Parathyroid adenoma (tissue), 2 donors: ENCODE results near the gene SS18L1.

Source experiments
- H2AFZ ChIP-seq: fragments of 300-600 bp; sonication (generic); one replicate; pipeline ENCODE4 v1.7.0; 2017; ENCODE audit warnings: antibody characterized with exemption, mild to moderate bottlenecking
- H3K27ac ChIP-seq: fragments of 300-600 bp; sonication (generic); one replicate; pipeline ENCODE4 v1.7.0; 2017
- H3K27me3 ChIP-seq: fragments of 300-600 bp; sonication (generic); one replicate; pipeline ENCODE4 v1.7.0; 2017; ENCODE audit warnings: low read length; ENCODE audit not compliant: control insufficient read depth, insufficient read depth
- H3K36me3 ChIP-seq: fragments of 300-600 bp; sonication (generic); one replicate; pipeline ENCODE4 v1.7.0; 2017; ENCODE audit warnings: low read length; ENCODE audit not compliant: control insufficient read depth, insufficient read depth
- H3K4me1 ChIP-seq: fragments of 300-600 bp; sonication (generic); one replicate; pipeline ENCODE4 v1.7.0; 2017; ENCODE audit warnings: control low read depth
- H3K4me2 ChIP-seq: fragments of 300-600 bp; sonication (generic); one replicate; pipeline ENCODE4 v1.7.0; 2017; ENCODE audit warnings: low read length
- H3K4me3 ChIP-seq: fragments of 300-600 bp; sonication (generic); one replicate; pipeline ENCODE4 v1.7.0; 2017; ENCODE audit warnings: low read depth, low read length
- H3K79me2 ChIP-seq: fragments of 300-600 bp; sonication (generic); one replicate; pipeline ENCODE4 v1.7.0; 2017; ENCODE audit warnings: control low read depth
- H3K9ac ChIP-seq: fragments of 300-600 bp; sonication (generic); one replicate; pipeline ENCODE4 v1.7.0; 2017; ENCODE audit warnings: mild to moderate bottlenecking
- H3K9me3 ChIP-seq: fragments of 300-600 bp; sonication (generic); one replicate; pipeline ENCODE4 v1.7.0; 2017; ENCODE audit warnings: low read length; ENCODE audit not compliant: control insufficient read depth
- TF ChIP-seq, protein P1 (sequence below): fragments of 300-600 bp; sonication (generic); IDR thresholded peaks from one replicate; pipeline ENCODE4 v1.7.0; 2017; ENCODE audit warnings: antibody characterized with exemption, mild to moderate bottlenecking
- donor health status: primary hyperparathyroidism.

The SS18L1 gene

DNA sequence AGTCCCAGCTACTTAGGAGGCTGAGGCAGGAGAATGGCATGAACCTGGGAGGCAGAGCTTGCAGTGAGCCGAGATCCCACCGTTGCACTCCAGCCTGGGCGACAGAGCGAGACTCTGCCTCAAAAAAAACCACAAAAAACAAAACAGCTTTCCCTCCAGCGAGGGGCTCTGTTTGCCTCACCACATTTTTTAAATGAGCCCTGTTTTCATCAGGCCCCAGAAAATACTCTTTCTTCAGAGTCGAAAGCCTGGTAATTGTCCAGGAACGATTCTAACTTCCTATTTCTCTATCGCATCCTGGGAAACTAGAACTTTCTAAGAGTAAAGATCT is 51.5 kb downstream of the SS18L1 start:
- Histone ChIP-seq H3K9ac (no peak overlapping the region), H3K4me1 (no peaks in the 10 kb centered on the region), H3K36me3 (no peaks in the 10 kb centered on the region), H2AFZ (no peak overlapping the region), H3K27me3 (no peaks in the 10 kb centered on the region), H3K27ac (no peak overlapping the region), H3K4me2 (no peak overlapping the region), H3K9me3 (no peaks in the 10 kb centered on the region), H3K79me2 (peaks cover 10% of the 10 kb centered on the region), H3K4me3 (no peak overlapping the region)
- TF ChIP-seq, protein P1, sequence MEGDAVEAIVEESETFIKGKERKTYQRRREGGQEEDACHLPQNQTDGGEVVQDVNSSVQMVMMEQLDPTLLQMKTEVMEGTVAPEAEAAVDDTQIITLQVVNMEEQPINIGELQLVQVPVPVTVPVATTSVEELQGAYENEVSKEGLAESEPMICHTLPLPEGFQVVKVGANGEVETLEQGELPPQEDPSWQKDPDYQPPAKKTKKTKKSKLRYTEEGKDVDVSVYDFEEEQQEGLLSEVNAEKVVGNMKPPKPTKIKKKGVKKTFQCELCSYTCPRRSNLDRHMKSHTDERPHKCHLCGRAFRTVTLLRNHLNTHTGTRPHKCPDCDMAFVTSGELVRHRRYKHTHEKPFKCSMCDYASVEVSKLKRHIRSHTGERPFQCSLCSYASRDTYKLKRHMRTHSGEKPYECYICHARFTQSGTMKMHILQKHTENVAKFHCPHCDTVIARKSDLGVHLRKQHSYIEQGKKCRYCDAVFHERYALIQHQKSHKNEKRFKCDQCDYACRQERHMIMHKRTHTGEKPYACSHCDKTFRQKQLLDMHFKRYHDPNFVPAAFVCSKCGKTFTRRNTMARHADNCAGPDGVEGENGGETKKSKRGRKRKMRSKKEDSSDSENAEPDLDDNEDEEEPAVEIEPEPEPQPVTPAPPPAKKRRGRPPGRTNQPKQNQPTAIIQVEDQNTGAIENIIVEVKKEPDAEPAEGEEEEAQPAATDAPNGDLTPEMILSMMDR, result no peak

DNA sequence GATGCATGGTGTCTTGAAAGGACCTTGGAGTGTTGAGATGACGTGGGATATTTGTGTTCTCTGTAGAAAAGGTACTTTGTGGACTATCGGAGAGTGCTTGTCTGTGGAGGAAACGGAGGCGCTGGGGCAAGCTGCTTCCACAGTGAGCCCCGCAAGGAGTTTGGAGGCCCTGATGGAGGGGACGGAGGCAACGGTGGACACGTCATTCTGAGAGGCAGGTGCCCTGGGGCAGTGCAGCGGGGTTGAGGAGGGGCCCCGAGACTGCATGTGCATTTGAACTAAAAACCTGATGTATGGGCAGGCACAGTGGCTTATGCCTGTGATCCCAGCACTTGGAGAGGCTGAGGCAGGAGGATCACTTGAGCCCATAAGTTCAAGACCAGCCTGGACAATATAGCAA is 52.2 kb downstream of the SS18L1 start:
- Histone ChIP-seq H2AFZ (no peak overlapping the region), H3K9me3 (no peaks in the 10 kb centered on the region), H3K4me1 (no peaks in the 10 kb centered on the region), H3K27me3 (no peaks in the 10 kb centered on the region), H3K36me3 (no peaks in the 10 kb centered on the region), H3K4me2 (no peak overlapping the region), H3K4me3 (no peak overlapping the region), H3K9ac (no peak overlapping the region), H3K27ac (no peak overlapping the region), H3K79me2 (peaks cover 3% of the 10 kb centered on the region)
- TF ChIP-seq, protein P1, result no peak

DNA sequence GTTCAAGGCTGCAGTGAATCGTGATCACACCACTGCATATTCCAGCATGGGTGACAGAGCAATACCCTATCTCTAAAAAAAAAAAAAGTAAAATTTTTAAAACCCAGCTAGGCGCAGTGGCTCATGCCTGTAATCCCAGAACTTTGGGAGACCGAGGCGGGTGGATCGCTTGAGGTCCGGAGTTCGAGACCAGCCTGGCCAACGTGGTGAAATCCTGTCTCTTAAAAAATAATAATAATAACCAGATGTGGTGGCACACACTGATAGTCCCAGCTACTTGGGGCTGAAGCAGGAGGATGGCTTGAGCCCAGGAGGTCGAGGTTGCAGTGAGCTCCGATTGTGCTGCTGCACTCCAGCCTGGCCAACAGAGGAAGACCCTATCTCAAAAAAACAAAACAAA is 52.7 kb downstream of the SS18L1 start:
- Histone ChIP-seq H3K27me3 (no peaks in the 10 kb centered on the region), H3K4me2 (no peak overlapping the region), H3K79me2 (peaks cover 3% of the 10 kb centered on the region), H3K36me3 (no peaks in the 10 kb centered on the region), H3K4me1 (no peaks in the 10 kb centered on the region), H2AFZ (no peak overlapping the region), H3K9me3 (no peaks in the 10 kb centered on the region), H3K27ac (no peak overlapping the region), H3K4me3 (no peak overlapping the region), H3K9ac (no peak overlapping the region)
- TF ChIP-seq, protein P1, result no peak

- no peak overlapping the region for H2AFZ ChIP-seq
- H3K27me3 ChIP-seq, result no peaks in the 10 kb centered on the region
- H3K4me2 ChIP-seq, result no peak overlapping the region
- H3K36me3 ChIP-seq, result no peaks in the 10 kb centered on the region
- H3K4me1 ChIP-seq, result no peaks in the 10 kb centered on the region
- TF ChIP-seq, protein P1, result no peak
- H3K9me3 ChIP-seq, result no peaks in the 10 kb centered on the region
- H3K9ac ChIP-seq, result no peak overlapping the region
- peaks cover 3% of the 10 kb centered on the region for H3K79me2 ChIP-seq
- H3K4me3 ChIP-seq, result no peak overlapping the region
- H3K27ac ChIP-seq, result no peak overlapping the region
Observed at GRCh38 chr20:62197311-62197710, 53.7 kb downstream of the SS18L1 start.

GRCh38 chr20:62197801-62198200 is 54.2 kb downstream of the SS18L1 start:
- TF ChIP-seq, protein P1, result no peak
- Histone ChIP-seq H3K27ac (no peak overlapping the region), H3K4me1 (no peaks in the 10 kb centered on the region), H3K4me3 (no peak overlapping the region), H3K36me3 (no peaks in the 10 kb centered on the region), H3K9ac (no peak overlapping the region), H3K9me3 (no peaks in the 10 kb centered on the region), H2AFZ (no peak overlapping the region), H3K27me3 (no peaks in the 10 kb centered on the region), H3K79me2 (no peaks in the 10 kb centered on the region), H3K4me2 (no peak overlapping the region)
